DOHH2 (cell line): ENCODE data around the gene TOMM40.

Experiments
- CTCF ChIP-seq: fragments of 200-600 bp; sonication (generic); IDR thresholded peaks from one replicate; pipeline ENCODE4 v1.5.1; 2014; ENCODE audit warnings: antibody characterized with exemption, mild to moderate bottlenecking, low read depth, low read length; ENCODE audit not compliant: poor library complexity, severe bottlenecking
- EZH2phosphoT487 ChIP-seq: fragments of 200-600 bp; sonication (generic); IDR thresholded peaks from 2 replicates; pipeline ENCODE4 v1.6.1; 2017; ENCODE audit warnings: borderline replicate concordance, mild to moderate bottlenecking, antibody characterized with exemption, low read length, moderate library complexity, mixed read lengths

DNA sequence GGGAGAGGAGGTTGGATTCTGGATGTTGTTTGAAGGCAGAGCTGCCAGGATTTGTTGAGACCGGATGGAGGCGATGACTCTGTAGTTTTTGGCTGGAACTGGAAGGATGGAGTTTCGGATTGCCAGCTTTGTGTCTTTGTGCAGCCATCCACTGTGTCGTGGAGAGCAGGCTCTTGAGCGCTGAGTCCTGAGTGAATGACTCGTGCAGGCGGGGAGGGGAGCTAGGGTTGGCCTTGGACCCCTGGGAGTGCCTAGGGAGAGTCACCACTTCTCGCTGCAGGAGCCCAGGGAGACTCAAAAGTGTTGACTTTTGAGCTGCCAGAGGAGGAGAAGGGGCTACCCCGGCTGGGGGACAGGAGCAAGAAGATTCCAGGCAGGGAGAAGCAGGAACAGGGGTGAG lies 3.9 kb downstream of the TOMM40 start:
- TF ChIP-seq CTCF, result no peak
- TF ChIP-seq EZH2phosphoT487, result no peak
